ENCODE results near the gene TMEM81. TPM values are rescaled to one million over a fixed set of nuclear protein-coding genes. Genes with fewer than 3 reads are reported as not detected.

TMEM81 gene, protein sequence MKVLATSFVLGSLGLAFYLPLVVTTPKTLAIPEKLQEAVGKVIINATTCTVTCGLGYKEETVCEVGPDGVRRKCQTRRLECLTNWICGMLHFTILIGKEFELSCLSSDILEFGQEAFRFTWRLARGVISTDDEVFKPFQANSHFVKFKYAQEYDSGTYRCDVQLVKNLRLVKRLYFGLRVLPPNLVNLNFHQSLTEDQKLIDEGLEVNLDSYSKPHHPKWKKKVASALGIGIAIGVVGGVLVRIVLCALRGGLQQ
- total RNA-seq: 3.4 TPM

DNA sequence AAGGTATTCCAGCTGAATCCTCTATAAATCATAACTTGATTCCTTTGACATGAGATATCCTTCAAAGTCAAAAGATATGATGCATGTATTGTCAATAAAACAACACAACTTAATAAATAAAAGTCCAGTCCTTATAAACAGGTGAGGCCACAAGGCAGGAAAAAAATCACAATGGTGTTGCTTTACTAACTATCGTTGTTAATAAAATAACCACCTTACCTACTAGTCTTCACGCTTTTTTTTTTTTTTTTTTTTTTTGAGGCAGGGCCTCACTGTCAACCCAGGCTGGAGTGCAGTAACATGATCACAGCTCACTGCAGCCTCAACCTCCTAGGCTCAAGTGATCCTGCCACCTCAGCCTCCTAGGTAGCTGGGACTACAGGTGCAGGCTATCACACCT is at the start of gene TMEM81:
Gene TMEM81 (minus strand): TSS at position 101 of the 400 bp plus-strand sequence. CDS start 140 bp downstream, outside the sequence.
- DNase-seq: no peak

DNA sequence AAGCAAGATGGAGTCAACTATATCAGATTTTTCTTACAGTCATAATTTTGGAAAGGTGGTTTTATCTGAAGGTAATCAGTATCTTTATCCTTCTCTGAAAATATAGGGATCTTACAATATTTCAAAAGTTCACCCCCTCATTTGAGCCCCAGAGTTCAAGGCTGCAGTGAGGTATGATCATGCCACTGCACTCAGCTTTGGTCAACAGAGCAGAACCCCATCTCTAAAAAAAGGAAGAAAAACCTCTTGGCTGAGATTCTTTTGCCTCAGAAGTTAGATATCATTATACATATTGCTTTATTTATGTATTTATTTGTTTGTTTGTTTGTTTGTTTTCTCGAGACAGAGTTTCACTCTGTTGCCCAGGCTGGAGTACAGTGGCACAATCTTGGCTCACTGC is 49.0 kb upstream of the TMEM81 start:
- DNase-seq: no peak

DNA sequence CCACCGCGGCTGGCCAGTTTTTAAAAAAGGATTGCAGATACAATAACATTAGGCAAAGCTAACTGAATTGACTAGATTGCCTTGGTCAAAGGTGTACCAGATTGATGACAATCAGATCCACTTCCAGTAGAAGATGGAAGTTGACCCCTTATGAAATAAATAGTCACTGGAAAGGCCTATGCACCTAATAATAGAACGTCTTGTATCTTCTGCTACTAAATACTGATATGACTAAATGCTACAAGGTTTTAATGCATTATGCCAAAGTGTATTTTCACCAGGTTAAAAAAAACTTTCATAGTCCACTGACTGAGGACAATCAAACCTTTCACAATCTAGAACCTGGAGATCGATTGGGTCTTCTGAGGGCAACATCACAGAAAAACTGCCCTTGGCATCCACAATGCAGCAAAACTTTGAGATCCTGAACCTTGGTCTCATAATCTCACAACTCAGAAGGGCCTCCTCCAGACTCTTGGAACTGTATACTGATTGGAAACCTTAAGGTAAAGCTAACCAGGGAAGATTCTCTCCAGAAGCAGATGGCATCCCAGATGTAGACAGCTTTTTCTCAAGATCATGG is 45.3 kb upstream of the TMEM81 start:
- no peak for DNase-seq

DNA sequence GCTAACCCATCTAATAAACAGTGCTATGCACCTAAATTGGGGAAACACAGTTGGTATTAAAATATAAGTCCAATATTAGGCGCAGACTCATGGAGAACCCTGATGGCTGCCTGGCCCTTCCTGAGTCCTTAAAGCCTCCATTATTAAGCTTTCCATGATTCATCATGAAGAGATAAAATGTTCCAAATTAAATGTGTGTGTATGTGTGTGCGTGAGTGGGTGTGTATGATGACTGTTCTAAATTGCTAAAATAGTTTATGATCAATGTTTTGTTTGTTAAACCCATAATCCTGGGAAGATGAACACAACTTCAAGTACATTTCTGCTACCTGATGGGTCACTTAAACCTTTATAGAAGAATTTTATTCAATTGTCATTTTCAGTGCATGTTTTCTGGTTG is 43.8 kb upstream of the TMEM81 start:
- no peak for DNase-seq

DNA sequence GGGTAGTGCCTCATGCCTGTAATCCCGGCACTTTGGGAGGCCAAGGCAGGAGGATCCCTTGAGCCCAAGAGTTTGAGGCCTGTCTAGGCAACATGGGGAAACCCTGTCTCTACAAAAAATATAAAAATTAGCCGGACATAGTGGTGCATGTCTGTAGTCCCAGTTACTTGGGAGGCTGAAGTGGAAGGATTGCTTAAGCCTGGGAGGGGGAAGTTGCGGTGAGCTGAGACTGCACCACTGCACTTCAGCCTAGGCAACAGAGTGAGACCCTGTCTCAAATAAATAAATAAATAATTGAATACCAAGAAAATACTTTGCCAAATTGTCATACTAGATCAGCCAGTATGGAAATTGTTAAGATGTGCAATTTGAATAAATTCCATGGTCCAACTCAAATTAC is 43.4 kb upstream of the TMEM81 start:
- DNase-seq: no peak

DNA sequence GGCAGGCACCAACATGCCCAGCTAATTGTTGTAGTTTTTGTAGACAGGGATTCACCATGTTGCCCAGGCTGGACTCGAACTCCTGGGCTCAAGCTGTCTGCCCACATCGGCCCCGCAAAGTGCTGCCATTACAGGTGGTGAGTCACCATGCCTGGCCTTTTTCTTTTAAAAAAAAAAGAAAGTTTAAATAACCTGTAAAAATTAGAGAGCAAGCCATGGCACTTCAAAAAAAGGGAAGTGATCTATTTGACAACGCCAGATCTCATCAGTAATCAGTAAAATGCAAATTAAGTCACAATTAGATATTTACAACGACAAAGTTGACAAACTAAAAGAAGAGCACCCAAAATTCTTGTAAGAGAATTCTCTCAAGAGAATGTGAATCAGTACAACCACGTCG is 40.5 kb upstream of the TMEM81 start:
- no peak for DNase-seq

DNA sequence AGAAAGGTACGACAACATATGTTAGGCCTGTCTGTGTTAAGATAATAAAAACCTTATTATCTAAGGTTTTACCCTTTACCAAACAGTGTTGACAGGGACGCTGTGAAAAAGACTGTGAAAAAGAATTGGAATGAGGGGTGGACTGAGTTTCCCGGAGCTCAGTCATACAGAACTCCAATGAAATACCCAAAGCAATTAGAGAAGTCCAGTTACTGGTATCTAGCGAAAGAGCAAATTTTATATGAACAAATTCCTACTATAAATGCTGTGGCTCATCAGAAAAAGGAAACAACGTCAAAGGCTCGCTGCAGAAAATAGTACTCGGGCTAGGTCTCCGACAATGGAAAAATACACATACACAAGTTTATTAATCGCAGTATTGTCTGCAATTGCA is 38.2 kb upstream of the TMEM81 start:
- no peak for DNase-seq

DNA sequence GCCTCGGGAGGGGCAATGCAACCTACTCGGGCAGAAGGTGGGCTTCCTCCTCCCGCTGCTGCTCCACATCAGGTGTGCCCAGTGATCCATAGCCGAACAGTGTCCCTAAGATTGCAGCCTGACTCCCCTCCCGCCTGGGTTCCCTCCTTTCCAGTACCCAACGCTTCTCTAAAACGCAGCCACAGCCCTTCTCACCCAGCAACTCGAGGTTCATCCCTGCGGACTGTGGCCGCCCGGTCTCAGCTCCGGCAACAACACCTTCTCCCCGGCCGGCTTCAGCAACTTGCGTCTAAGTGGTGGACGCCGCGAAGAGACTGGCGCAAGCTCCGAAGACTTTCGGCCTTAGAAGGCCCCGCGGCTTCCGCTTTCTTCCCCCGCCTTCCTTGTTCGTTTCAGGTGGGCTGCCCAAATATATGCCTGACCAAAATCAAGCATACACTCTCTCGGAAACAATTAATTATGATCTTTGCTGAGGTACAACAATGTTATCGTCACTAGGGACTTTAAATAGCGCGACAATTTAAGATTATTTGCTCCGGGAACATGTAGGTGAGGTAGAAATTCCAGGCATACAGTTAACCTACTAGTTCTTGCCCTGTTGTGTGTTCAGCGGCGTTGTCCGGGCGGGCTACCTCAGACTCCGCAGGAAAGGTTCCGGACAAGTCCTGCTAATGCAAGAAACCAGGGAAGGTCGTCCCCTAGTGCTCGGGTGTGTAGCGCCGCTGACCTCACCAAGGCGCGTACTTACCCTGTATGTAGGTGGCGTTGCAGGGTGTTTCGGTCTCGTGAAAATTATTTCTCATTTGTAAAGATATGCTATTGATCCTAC is 37.6 kb upstream of the TMEM81 start, which contains the start of gene RBBP5:
Gene RBBP5 (minus strand): TSS at position 319 of the 829 bp plus-strand sequence. CDS start 105 bp downstream, at position 214.
- DNase-seq: peak; percentile 90

DNA sequence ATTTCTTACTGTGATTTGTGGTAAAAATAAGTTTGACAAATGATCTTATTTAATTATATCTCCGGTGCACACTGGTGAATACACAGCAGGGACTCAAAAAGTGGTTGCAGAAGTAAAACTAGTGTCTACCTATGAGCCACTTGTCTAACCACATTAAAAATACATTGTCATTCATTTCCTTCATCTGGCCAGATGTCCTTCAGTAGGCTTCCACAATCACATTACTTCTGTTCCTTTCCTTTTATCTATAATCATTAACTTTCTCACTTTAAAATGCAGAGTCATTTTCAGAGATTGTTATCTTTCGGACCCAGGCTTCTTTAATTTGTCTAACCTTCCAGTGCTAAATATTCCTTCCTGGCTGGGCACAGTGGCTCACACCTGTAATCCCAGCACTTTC is 34.5 kb upstream of the TMEM81 start:
- DNase-seq: no peak

DNA sequence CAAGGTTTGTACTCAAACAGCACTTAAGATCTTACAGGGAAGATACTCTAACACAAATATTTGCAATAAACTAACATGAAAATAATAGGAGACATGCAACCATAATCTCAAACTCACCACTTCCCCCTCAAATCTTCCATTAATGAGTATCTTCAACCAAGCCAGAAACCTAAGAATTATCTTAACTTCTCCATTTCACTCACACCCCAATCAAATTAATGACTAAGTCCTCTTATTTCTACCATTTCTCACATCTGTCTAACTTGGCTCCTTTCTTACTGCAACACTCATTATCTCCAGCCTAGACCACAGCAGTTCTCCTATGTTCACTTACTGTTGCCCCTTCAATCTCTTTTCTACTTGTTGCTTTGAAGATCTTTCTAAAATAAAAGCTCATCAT is 27.1 kb upstream of the TMEM81 start:
- no peak for DNase-seq

DNA sequence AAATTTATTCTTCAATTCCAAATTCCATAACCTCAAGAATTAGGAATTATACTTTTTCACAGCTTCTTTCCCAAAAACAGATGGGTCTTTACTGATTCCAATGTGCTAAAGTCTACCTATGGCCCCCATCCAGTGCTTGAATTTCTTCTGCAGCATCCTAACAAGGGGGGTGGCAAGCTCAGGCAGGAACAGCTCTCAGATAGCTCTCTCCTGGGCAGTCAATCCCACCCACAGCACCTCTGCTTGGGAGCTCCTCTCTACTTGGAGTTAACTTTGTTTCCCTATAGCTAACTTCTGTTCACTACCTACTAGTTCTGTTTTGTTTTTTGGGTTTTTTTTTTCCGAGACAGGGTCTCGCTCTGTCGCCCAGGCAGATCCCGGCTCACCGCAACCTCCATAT is 25.5 kb upstream of the TMEM81 start:
- no peak for DNase-seq

DNA sequence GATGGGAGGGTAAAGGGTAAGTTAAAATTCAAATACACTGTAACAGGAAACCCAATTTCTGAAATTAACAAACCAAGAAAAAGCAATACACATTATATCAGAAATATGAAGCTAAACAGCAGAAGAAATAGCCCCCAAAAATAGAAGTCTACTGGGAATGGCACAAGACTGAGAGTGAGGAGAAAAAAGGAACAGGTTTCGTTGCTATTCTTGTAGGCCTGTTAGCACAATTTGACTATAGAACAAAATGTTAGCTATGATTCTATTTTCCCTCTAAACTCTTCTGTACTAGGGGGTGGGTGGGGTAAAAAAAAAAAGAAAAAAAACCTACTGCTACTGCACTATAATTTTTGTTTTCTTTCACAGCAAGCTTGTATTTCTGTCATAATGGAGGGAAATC is 25.0 kb upstream of the TMEM81 start:
- no peak for DNase-seq

DNA sequence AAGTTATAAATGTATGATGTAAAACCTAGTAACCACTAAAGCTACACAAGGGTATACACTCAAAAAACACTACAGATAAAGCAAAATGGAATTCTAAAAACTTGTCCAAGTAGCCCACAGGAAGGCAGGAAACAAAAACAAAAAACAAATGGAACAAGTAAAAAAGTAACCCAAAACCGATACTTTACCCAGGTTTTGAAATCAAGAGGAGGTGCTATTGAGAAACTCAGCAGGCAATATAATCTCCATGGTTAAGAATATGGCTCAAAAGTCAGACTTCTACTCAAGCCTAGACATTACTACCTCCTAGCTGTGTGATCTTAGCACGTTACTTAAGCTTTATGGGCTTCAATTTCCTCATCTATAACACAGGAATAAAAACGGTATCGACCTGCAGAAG is 24.2 kb upstream of the TMEM81 start:
- no peak for DNase-seq

DNA sequence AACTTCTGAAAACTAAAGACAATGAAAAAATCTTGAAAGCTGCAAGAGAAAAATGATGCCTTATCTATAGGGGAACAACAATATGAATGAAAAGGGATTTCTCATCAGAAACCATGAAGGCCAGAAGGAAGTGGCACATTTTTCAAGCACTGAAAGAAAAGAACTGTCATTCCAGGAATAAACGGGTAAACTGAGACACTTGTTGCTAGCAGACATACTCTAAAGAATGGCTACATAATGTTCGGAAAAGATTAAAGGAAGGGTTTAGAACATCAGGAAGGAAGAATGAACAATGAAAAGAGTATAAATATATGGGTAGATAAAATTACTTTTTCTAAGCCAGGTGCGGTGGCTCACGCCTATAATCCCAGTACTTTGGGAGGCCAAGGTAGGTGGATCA is 23.1 kb upstream of the TMEM81 start:
- no peak for DNase-seq

DNA sequence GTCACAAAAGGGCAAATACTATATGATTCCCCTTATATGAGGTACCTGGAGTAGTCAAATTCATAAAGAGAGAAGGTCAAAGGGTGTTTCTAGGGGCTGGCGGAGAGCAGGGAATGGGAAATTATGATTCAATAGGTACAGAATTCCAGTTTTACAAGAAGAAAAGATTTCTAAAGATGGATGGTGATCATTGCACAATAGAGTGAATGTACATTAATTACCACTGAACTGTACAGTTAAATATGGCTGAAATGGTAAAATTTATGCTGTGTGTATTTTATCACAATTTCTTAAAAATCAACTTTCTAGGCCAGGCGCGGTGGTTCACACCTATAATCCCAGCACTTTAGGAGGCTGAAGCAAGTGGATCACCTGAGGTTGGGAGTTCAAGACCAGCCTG is 18.1 kb upstream of the TMEM81 start:
- DNase-seq: no peak

DNA sequence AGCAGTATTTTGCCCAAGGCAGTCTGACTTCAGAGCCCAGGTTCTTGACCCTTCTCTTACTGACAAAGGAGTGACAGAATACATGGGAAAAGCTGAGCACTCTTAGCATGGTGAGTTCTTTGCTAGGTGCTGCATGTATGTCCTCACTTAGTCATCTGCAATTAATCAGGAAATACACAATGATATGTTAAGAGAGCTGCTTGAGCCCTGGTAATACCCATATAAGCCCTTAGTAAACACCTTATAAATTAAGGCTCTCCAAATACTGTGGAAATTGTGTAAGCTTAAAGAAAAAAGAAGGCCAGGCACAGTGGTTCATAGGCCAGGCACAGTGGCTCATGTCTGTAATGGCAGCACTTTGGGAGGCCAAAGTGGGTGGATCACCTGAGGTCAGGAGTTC is 14.0 kb upstream of the TMEM81 start:
- DNase-seq: no peak

DNA sequence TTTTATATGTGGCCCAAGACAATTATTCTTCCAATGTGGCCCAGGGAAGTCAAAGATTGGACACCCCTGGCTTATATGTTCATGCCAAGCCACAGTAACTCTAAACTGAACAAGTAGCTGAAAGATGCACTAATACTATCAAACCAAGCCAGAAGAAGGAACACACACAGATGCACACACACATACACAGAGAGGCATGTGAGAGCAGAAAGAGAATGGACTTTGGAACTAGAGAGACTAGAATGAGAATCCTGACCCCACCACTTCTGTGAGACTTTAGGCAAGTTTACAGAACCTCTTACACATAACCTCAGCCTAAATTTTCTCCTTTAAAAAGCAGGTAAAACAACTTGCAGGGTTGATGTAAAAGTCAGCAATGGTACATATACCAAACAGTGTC is 11.2 kb upstream of the TMEM81 start:
- DNase-seq: no peak

DNA sequence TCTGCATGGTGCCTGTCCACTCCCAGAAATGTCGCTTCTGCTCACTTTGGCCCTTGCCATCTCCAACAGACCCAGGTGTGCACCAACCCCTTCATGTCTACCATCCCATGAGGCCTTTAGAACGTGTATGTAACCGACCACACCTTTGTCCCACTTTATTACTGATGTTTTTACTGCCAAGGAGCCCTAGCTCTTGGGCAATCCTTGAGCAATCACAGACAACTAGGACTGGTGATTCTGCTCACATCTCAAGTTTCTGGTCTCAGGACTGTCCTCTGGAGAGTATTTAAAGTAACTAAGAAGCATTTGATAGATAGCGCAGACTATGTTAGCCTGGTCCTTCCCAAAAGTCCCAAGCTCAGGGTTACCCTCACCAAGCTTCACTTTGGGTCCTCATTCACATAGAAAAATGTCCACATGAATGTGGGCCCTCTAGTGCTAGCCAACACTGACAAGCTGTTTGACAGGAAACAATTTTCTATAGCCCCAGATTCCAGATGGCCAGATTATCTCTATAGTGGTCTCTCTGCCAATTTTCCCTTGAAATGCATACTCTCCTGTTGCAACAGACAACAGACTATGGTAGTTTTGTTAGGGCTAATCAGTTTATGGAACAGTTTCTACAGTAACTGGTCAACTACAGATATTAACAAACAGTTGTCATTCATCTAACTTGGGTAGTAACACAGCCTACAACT is 6.9 kb upstream of the TMEM81 start:
- no peak for DNase-seq

DNA sequence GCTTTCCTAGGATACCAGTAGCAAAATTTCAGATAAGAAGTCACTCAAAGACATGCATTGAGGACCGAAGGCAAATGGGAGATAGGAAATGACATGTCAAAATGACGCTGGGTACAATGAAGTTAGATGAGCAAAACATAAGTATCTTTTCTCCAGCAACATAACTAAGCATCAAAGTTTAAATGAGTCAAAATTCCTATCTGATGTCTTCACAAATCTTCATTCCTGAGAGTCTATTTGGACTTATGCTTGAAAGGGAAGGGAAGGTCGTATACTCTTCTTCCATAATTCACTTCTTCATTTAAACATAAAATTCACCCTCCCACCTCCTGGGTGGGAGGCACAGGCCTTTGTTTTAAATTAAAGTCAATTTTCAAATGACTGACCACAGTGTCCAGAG is 4.1 kb upstream of the TMEM81 start:
- DNase-seq: no peak

DNA sequence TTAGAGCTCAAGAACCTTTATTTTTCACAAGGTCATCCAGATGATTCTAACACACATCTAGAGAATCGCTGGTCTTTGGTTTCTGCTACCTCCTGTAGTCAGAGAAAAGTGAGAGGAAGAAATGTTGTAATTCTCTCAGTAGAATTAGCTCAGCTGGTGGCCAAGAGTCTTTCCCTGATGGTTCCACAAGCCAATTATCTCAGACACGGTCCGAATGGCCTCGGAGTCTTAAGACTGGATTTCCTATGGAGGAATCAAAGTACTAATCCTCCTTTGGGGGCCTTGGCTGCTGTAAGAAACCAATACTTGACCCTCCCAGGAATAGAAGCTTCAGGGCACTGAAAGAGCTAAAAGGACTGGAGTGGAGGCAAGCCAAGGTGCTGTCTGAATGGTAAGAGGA is 1.8 kb downstream of the TMEM81 start:
- no peak for DNase-seq

DNA sequence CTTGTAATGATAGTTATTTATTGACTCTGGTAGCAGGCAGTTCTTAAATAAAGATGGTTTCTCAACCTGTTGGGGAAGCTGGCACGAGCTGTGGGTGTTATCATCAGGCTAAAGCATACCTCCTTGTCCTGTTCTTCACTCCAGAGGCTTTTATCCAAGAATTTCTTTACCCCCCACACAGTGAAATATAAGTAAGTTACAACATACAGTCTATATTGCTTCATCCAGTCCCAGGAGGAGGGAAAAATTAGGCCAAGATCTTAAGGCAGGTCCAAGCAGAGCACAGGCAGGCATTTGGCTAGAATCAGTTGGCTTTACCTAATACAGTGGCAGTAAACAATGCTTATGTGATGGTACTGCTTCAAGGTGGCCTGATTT is 6.3 kb downstream of the TMEM81 start:
- DNase-seq: no peak

DNA sequence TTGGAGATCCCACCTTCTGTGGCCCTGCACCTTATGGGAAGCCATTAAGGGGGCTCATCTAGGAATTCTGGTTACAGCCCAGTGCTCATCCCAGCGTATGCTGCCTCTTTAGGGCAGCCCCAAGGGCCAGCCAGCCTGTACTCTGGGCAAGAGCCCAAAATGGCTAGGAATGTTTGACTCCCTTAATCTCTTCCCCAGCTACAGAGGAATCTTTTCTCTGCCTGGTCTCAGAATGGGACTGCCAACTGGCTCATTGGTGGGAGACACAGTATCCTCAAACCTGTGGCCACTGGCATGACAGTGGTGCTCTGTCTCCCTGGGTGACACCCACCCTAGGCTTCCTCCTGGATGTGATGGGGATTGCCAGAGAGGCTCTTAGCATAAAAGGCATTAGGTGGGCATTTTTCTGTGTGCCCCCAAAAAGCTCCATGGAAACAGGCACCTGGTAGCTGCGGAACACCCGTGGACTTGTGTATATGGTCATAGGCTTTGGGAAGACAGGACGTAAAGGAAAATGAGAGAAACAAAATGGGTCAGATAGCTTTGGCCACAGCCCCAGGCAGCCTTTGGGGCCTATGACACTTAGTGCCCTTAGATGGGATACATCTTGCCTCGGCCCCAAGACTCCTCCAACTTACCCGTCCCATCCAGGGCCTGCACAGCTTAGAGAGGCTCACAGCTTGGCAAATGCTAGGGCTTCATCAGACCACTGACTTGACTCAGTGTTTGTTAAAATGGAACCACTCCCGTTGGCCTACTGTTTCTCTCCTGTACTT is 6.9 kb downstream of the TMEM81 start:
- DNase-seq: no peak
